Measurements from ENCODE around the gene PRKACA.

DNA sequence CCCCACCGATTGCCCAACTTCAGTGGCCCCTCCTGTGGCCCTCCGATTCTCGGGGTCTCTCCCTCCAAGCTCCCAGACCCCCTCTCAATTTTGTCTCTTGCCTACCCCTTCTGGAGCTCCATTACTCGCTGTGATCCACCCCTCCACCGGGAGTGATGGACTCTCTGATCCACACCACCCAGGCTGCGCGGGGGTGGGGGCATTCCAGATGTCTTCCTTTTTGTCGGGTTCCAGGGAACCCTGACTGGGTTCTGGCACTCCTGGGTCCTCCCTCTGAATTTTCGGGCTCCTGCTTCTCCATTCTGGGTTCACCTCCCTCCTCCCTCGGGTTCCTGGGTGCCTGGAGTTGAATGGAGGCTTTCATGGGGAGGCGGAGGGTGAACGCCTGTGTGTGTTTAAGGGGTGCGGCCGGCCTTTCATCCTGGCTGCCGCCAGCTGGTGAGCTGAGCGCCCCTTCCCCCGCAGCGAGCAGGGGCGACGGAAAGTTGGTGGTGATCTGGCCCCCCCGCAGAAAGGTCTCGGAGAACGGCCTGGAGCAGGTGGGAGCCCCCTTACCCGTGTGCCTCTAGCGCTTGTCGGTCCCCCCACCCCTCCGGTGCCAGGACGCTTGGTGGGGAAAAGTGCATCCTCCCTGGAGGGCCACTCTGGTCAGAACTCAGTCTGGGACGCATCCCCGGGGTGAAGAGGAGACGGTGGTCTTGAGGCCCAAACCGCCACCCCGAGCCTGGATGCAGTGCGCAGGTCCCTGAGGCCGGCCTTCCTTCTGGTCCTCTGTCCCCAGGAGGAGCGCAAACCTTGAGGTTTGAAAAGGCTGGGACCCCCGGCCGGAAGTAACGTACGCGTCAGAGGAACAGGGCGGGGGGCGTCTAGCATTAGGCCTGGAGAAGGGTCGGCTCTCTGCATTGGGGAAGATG, 43.4 kb downstream of the PRKACA start:
- no peak for TF ChIP-seq EZH2phosphoT487 (IDR thresholded peaks at IDR 0.05; ENCODE audit: borderline replicate concordance, low read length)
- TF ChIP-seq, protein P1, sequence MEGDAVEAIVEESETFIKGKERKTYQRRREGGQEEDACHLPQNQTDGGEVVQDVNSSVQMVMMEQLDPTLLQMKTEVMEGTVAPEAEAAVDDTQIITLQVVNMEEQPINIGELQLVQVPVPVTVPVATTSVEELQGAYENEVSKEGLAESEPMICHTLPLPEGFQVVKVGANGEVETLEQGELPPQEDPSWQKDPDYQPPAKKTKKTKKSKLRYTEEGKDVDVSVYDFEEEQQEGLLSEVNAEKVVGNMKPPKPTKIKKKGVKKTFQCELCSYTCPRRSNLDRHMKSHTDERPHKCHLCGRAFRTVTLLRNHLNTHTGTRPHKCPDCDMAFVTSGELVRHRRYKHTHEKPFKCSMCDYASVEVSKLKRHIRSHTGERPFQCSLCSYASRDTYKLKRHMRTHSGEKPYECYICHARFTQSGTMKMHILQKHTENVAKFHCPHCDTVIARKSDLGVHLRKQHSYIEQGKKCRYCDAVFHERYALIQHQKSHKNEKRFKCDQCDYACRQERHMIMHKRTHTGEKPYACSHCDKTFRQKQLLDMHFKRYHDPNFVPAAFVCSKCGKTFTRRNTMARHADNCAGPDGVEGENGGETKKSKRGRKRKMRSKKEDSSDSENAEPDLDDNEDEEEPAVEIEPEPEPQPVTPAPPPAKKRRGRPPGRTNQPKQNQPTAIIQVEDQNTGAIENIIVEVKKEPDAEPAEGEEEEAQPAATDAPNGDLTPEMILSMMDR (IDR thresholded peaks at IDR 0.05; ENCODE audit: low read depth, low read length, poor library complexity, severe bottlenecking) = no peak
